Common myeloid progenitor, CD34-positive (primary cell): Measurements from ENCODE around the gene MPRIP.

Source experiments
- CTCF ChIA-PET: fragments of 350-600 bp; sonication (Branson Sonifier 250); formaldehyde crosslinking; loops from one replicate; lab custom pipeline; 2021; ENCODE audit warnings: antibody characterized with exemption; lab: Charles Lee
- POLR2A ChIA-PET: fragments of 350-600 bp; sonication (Branson Sonifier 250); formaldehyde crosslinking; loops from one replicate; lab custom pipeline; 2021; ENCODE audit warnings: antibody characterized with exemption; lab: Charles Lee
- DNase-seq, 3 donors: peaks; one replicate each; pipeline versions ENCODE4 v3.0.0 to v3.0.0-alpha.2; 2013
- H3K27ac ChIP-seq, 2 experiments: 1 replicate in 1 of 2; 2 replicates in 1 of 2; pipeline ENCODE4 v1.7.0; 2013; ENCODE audit warnings: inconsistent platforms in 2 of 2, low read length in 2 of 2, mild to moderate bottlenecking in 2 of 2, low read depth in 1 of 2, moderate library complexity in 1 of 2; ENCODE audit not compliant: severe bottlenecking in 2 of 2, insufficient read depth in 1 of 2, poor library complexity in 1 of 2
- H3K27me3 ChIP-seq, 5 experiments: replicated peaks in 2 of 5; 1 replicate in 3 of 5; 2 replicates in 2 of 5; pipeline versions ENCODE4 v1.6.1 to v1.7.0; 2013; ENCODE audit warnings: low read length in 4 of 5, mild to moderate bottlenecking in 2 of 5, moderate library complexity in 2 of 5, inconsistent platforms in 1 of 5; ENCODE audit not compliant: insufficient read depth in 5 of 5, control insufficient read depth in 4 of 5
- H3K36me3 ChIP-seq, 4 experiments: 1 replicate in 2 of 4; 2 replicates in 2 of 4; pipeline versions ENCODE4 v1.6.1 to v1.7.0; 2013; ENCODE audit warnings: low read length in 3 of 4, control low read depth in 1 of 4, mild to moderate bottlenecking in 1 of 4; ENCODE audit not compliant: control insufficient read depth in 4 of 4, insufficient read depth in 4 of 4
- H3K4me1 ChIP-seq, 4 experiments: 1 replicate in 3 of 4; 2 replicates in 1 of 4; pipeline versions ENCODE4 v1.6.1 to v1.7.1; 2013; ENCODE audit warnings: low read length in 3 of 4, mild to moderate bottlenecking in 3 of 4, control low read depth in 1 of 4, inconsistent platforms in 1 of 4, moderate library complexity in 1 of 4; ENCODE audit not compliant: control insufficient read depth in 4 of 4, insufficient read depth in 4 of 4; ENCODE audit errors: control extremely low read depth in 1 of 4
- H3K4me3 ChIP-seq, 7 experiments: 1 replicate in 4 of 7; 2 replicates in 3 of 7; pipeline versions ENCODE4 v1.5.1 to v1.7.0; 2013; ENCODE audit warnings: mild to moderate bottlenecking in 7 of 7, low read length in 6 of 7, moderate library complexity in 6 of 7, inconsistent platforms in 2 of 7, low read depth in 2 of 7, control low read depth in 1 of 7; ENCODE audit not compliant: insufficient read depth in 4 of 7, control insufficient read depth in 1 of 7; ENCODE audit errors: extremely low read depth in 1 of 7
- H3K9me3 ChIP-seq, 5 experiments: 1 replicate in 4 of 5; 2 replicates in 1 of 5; pipeline versions ENCODE4 v1.6.1 to v1.7.1; 2013; ENCODE audit warnings: low read length in 4 of 5, mild to moderate bottlenecking in 2 of 5, inconsistent platforms in 1 of 5, low read depth in 1 of 5, moderate library complexity in 1 of 5; ENCODE audit not compliant: control insufficient read depth in 4 of 5, insufficient read depth in 2 of 5; ENCODE audit errors: control extremely low read depth in 1 of 5
- WGBS: methylation state at CpG from one replicate; pipeline ENCODE4 v1.1.5; 2013; ENCODE audit not compliant: insufficient coverage; 5-methylcytosine and 5-hydroxymethylcytosine counted together

Gene MPRIP

GRCh38 chr17:17125136-17126084 lies 83.2 kb downstream of the MPRIP start:
- ChIA-PET POLR2A (interaction anchor here (0.6 kb wide), 1 partner anchor 118 kb away, joined by 3 read pairs; no protein-coding TSS in a partner anchor), CTCF (interaction anchor here (0.9 to 1.7 kb wide), 5 partner anchors 13 to 130 kb away, joined by 3 to 5 read pairs (median 3); no protein-coding TSS in a partner anchor)
- no peaks in the 10 kb centered on the region for H3K27me3 ChIP-seq
- peak in 2 of 3 donors; percentile 37 to 48 for DNase-seq
- H3K4me1 ChIP-seq, result peaks cover 0 to 21% (median 17%) of the 10 kb centered on the region in 4 experiments
- 94% methylated on average over 6 of the region's 6 CpGs for WGBS
- H3K4me3 ChIP-seq, result peak overlapping the region in 1 of 7 experiments; percentile 12
- H3K36me3 ChIP-seq, result peaks cover 0 to 38% (median 29%) of the 10 kb centered on the region in 4 experiments
- H3K9me3 ChIP-seq, result no peaks in the 10 kb centered on the region
- peak overlapping the region in 1 of 2 experiments; percentile 75 for H3K27ac ChIP-seq

DNA sequence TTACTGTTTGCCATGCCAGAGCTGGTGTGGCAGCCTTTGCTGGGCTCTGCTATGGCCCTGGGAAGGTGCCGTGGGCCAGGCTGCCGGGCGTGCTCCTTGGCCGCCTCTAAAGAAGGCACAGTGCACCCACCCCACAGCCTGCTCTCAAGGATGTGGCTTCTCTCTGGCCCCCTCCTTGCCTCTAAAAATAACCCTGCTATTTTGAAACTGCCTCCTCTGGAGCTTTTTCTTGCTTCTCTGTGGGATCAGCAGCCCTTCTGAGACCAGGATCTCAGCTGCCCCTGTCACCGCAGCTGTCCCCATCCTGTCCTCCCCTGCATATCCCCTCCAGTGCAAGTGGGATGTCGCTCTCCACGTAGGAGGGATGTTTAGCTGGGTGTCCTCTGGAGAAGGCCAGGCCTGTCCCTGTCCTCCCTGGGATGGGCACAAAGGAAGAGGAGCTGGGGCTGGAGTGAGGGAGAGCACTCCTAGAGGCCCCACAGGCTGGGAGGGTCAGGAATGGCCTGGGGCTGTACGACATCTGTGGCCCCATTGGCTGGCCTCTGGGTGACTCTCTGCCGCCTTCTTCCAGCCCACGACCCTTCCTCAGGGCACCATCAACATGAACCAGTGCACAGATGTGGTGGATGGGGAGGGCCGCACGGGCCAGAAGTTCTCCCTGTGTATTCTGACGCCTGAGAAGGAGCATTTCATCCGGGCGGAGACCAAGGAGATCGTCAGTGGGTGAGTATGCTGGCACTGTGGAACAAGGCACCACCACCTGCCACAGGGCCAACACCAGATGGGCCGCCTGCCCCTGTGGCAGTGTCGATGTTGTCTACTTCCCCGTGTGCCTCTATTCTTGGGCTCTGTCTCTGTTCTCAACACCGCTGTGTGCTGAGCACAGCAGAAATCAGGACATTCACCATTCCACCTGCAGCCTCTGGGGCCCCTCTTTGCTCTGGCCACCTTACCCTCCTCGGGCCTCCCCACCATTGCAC lies 84.2 kb downstream of the MPRIP start:
- H3K4me1 ChIP-seq, result peaks cover 0 to 21% (median 17%) of the 10 kb centered on the region in 4 experiments
- H3K27ac ChIP-seq, result peak overlapping the region in 1 of 2 experiments; percentile 75
- CTCF ChIA-PET, result interaction anchor here (1.1 to 1.7 kb wide), 3 partner anchors 13 to 131 kb away, joined by 3 to 5 read pairs (median 3); no protein-coding TSS in a partner anchor
- H3K9me3 ChIP-seq, result no peaks in the 10 kb centered on the region
- peak overlapping the region in 1 of 7 experiments; percentile 12 for H3K4me3 ChIP-seq
- WGBS, result 62% methylated on average over 14 of the region's 21 CpGs
- DNase-seq, result no peak
- POLR2A ChIA-PET, result interaction anchor here (0.6 kb wide), 1 partner anchor 119 kb away, joined by 3 read pairs; no protein-coding TSS in a partner anchor
- H3K27me3 ChIP-seq, result no peaks in the 10 kb centered on the region
- H3K36me3 ChIP-seq, result peaks cover 0 to 48% (median 39%) of the 10 kb centered on the region in 4 experiments

GRCh38 chr17:17127156-17127555 lies 84.9 kb downstream of the MPRIP start:
- Histone ChIP-seq H3K36me3 (peaks cover 0 to 55% (median 43%) of the 10 kb centered on the region in 4 experiments), H3K4me3 (no peak overlapping the region), H3K27me3 (no peaks in the 10 kb centered on the region), H3K27ac (no peak overlapping the region), H3K4me1 (peaks cover 0 to 21% (median 17%) of the 10 kb centered on the region in 4 experiments), H3K9me3 (no peaks in the 10 kb centered on the region)
- POLR2A ChIA-PET, result no interaction called here
- WGBS, result 95% methylated on average over 4 of the region's 6 CpGs
- CTCF ChIA-PET, result interaction anchor here (1.3 kb wide), 1 partner anchor 29 kb away, joined by 3 read pairs; no protein-coding TSS in a partner anchor
- DNase-seq, result no peak

GRCh38 chr17:17127730-17128291 lies 85.6 kb downstream of the MPRIP start:
- peaks cover 0 to 21% (median 17%) of the 10 kb centered on the region in 4 experiments for H3K4me1 ChIP-seq

GRCh38 chr17:17128476-17129075 lies 86.3 kb downstream of the MPRIP start:
- Histone ChIP-seq H3K4me3 (no peak overlapping the region), H3K27me3 (no peaks in the 10 kb centered on the region), H3K27ac (no peak overlapping the region), H3K4me1 (peaks cover 0 to 21% (median 17%) of the 10 kb centered on the region in 4 experiments), H3K36me3 (peaks cover 0 to 69% (median 50%) of the 10 kb centered on the region in 4 experiments), H3K9me3 (no peaks in the 10 kb centered on the region)
- WGBS, result 100% methylated on average over 14 of the region's 14 CpGs
- POLR2A ChIA-PET, result no interaction called here
- CTCF ChIA-PET, result interaction anchor here (0.8 to 1.4 kb wide), 4 partner anchors 10 to 93 kb away, joined by 3 to 5 read pairs (median 3); no protein-coding TSS in a partner anchor
- DNase-seq, result no peak

More at GRCh38 chr17:17127730-17128291, 85.6 kb downstream of the MPRIP start:
- DNase-seq, result no peak
- no peak overlapping the region for H3K27ac ChIP-seq
- no peaks in the 10 kb centered on the region for H3K27me3 ChIP-seq
- ChIA-PET POLR2A (no interaction called here), CTCF (interaction anchor here (0.8 to 1.4 kb wide), 4 partner anchors 9 to 92 kb away, joined by 3 to 5 read pairs (median 3); no protein-coding TSS in a partner anchor)
- WGBS, result 99% methylated on average over 9 of the region's 11 CpGs
- no peak overlapping the region for H3K4me3 ChIP-seq
- peaks cover 0 to 62% (median 46%) of the 10 kb centered on the region in 4 experiments for H3K36me3 ChIP-seq
- H3K9me3 ChIP-seq, result no peaks in the 10 kb centered on the region

GRCh38 chr17:17129466-17129865 lies 87.2 kb downstream of the MPRIP start:
- no peaks in the 10 kb centered on the region for H3K27me3 ChIP-seq
- H3K4me3 ChIP-seq, result no peak overlapping the region
- CTCF ChIA-PET, result no interaction called here
- H3K27ac ChIP-seq, result no peak overlapping the region
- POLR2A ChIA-PET, result no interaction called here
- no peak for DNase-seq
- peaks cover 0 to 78% (median 54%) of the 10 kb centered on the region in 4 experiments for H3K36me3 ChIP-seq
- 100% methylated on average over 2 of the region's 4 CpGs for WGBS
- H3K9me3 ChIP-seq, result no peaks in the 10 kb centered on the region
- H3K4me1 ChIP-seq, result peaks cover 0 to 21% (median 17%) of the 10 kb centered on the region in 4 experiments
